Astrocyte of the cerebellum (primary cell): Measurements from ENCODE around the gene LHX4.

Source experiments
- DNase-seq: peaks from one replicate; pipeline ENCODE4 v3.0.0-alpha.2; 2011; ENCODE audit warnings: low read depth
- H3K4me3 ChIP-seq: 2 replicates; pipeline ENCODE4 v1.5.1; 2011; ENCODE audit warnings: mild to moderate bottlenecking, low read depth, low read length, moderate library complexity
- in situ Hi-C: cut with HindIII; loops from 2 replicates; pipeline ENCODE4 v1.10.0; 2017; ENCODE audit warnings: low sequenced_read_pairs
- TF ChIP-seq, protein P1 (sequence below): IDR thresholded peaks from 2 replicates; pipeline ENCODE4 v1.5.1; 2012; ENCODE audit warnings: low read length, low read depth, moderate library complexity, mild to moderate bottlenecking; ENCODE audit errors: missing control alignments

The LHX4 gene

DNA sequence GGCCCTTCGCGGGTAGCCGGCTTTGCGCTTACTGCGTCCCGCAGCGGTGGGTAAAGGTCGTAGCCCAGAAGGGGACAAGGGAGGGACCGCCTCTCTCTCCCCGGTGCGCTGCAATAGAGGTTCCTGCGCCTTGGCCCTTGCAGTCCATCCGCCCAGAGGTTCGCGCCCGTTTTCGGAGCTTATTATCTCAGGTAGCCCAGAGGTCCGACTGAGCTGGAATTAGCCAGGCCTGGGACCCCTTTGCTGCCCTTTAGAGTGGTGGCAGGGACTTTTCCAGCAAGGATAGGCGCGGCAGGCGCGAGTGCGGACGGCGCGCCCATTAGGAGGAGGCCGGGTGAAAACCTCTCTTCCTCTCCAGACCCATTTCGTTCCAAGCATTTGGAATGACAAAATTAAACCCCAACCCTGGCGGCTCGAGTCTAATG, 5.0 kb downstream of the LHX4 start:
- in situ Hi-C loops: no loop called here
- TF ChIP-seq, protein P1, sequence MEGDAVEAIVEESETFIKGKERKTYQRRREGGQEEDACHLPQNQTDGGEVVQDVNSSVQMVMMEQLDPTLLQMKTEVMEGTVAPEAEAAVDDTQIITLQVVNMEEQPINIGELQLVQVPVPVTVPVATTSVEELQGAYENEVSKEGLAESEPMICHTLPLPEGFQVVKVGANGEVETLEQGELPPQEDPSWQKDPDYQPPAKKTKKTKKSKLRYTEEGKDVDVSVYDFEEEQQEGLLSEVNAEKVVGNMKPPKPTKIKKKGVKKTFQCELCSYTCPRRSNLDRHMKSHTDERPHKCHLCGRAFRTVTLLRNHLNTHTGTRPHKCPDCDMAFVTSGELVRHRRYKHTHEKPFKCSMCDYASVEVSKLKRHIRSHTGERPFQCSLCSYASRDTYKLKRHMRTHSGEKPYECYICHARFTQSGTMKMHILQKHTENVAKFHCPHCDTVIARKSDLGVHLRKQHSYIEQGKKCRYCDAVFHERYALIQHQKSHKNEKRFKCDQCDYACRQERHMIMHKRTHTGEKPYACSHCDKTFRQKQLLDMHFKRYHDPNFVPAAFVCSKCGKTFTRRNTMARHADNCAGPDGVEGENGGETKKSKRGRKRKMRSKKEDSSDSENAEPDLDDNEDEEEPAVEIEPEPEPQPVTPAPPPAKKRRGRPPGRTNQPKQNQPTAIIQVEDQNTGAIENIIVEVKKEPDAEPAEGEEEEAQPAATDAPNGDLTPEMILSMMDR: no peak
- DNase-seq: no peak
- no peak overlapping the region for H3K4me3 ChIP-seq

- no peak overlapping the region for H3K4me3 ChIP-seq
- DNase-seq: no peak
- TF ChIP-seq, protein P1: no peak
- in situ Hi-C loops: no loop called here
These were observed 5.6 kb downstream of the LHX4 start for GRCh38 chr1:180235502-180236239.

DNA sequence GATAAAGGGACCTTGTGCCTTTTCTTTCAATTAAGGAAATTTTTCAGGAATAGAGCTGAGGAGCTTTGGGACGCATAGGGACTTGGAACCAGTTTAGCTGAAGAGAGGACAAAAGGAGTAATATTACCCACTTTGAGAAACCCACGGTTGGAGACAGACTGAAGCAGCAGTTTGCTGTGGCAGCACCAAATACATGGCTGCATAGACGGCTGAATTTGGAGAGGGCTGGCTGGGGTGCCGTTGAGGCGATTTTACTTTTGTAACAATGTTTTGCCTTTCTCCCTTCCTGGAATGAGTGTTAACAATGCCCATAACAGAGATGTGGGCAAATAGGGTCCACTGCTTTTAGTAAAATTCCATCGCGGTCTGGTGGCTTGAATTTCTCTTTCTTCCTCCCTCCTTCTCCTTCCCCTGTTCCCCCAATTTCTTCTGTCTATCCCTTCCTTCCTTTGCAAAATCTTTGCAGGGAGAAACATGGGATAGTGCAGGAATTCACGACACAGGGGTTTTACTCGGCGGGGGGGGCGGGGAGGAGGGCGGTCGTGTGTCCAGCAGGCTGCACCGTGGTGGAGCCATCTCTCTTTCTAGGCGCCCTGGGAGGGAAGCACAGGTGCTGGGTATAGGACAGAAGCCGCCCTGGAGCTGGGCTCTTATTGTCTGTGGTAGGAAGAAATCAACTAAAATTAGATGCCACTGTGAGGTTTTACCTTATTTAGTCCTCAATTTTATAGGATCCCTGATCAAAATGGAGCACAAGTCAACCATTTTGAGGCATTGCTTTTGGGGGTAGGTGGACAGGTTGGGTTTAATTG, 6.8 kb downstream of the LHX4 start:
- in situ Hi-C loops: no loop called here
- TF ChIP-seq, protein P1: no peak
- DNase-seq: no peak
- H3K4me3 ChIP-seq: no peak overlapping the region

GRCh38 chr1:180237869-180238476, 7.9 kb downstream of the LHX4 start:
- in situ Hi-C loops: no loop called here
- TF ChIP-seq, protein P1: no peak
- no peak for DNase-seq
- no peak overlapping the region for H3K4me3 ChIP-seq

GRCh38 chr1:180238675-180239074, 8.6 kb downstream of the LHX4 start:
- TF ChIP-seq, protein P1: no peak
- in situ Hi-C loops: no loop called here
- no peak for DNase-seq
- no peak overlapping the region for H3K4me3 ChIP-seq

DNA sequence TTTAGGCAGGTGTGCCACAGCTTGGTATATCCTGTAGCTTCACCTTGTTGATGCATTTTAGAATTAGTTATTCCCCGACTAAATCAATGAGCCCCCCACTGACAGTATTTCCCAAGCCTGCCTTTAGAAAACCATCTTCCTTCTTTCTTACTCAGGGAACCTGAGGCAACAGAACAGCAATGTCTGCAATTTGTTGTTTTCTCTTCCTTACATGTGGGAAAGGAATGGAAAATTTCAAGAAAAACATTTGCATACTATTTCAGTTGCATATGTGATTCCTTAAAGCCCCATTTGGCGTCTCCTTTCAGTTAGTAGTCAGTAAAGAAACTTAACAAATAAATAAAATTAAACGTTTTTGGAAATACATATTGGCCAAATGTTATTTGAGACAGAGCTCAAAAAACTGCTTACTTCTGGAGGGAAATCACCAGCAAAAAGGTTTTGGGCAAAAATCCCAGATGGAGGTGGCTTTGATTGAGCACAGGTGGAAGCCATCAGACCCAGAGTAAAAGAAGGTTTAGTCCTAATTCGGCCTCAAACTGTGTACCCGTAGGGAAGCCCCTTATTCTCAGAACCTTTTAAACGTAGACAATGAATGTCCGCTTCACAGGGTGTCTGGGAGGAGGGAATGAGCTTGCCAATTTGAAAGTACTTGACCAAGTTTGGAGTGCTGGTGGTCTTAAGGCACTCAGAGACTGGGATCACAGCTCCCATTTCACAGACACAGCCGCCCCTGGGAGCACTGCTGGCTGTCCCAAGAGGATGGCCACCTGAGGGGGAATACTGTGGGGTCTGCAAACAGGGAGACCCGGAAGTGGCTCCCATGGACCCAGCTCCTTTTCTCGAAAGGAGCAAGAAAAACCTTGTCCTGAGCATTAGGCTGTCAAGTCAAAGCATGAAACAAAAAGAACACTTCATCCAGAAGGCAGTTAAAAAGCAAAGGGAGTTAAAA, 9.4 kb downstream of the LHX4 start:
- TF ChIP-seq, protein P1: no peak
- DNase-seq: no peak
- in situ Hi-C loops: no loop called here
- H3K4me3 ChIP-seq: no peak overlapping the region
